Measurements from ENCODE around the gene CIT. TPM values are rescaled to one million over a fixed set of nuclear protein-coding genes. Genes with fewer than 3 reads are reported as not detected.

The CIT gene
- total and polyA plus RNA-seq, 7 donors, result 1.2 to 9.2 (median 5.4) TPM

GRCh38 chr12:119843100-119843499, 34.0 kb downstream of the CIT start:
- intact Hi-C loops (cut with DNase I), result no loop called here
- H3K27ac ChIP-seq, result peak overlapping the region in 2 of 4 donors; percentile 2 to 33
- no peaks in the 10 kb centered on the region for H3K36me3 ChIP-seq
- WGBS, 2 donors, result 84 to 90% methylated on average over 2 of the region's 2 CpGs
- no peak for DNase-seq
- H3K27me3 ChIP-seq, result no peaks in the 10 kb centered on the region
- no peak for TF ChIP-seq CTCF (IDR thresholded peaks at IDR 0.05)
- TF ChIP-seq POLR2AphosphoS5 (IDR thresholded peaks at IDR 0.05), result no peak
- TF ChIP-seq EP300 (IDR thresholded peaks at IDR 0.05), result no peak
- TF ChIP-seq POLR2A (IDR thresholded peaks at IDR 0.05), result no peak
- no peaks in the 10 kb centered on the region for H3K9me3 ChIP-seq
- no peak overlapping the region for H3K4me3 ChIP-seq
- no peaks in the 10 kb centered on the region for H3K4me1 ChIP-seq

- TF ChIP-seq POLR2AphosphoS5 (IDR thresholded peaks at IDR 0.05) (peak in 1 of 4 donors; percentile 17), CTCF (IDR thresholded peaks at IDR 0.05) (no peak)
- WGBS, 2 donors, result 96 to 100% methylated on average over 1 of the region's 1 CpG
- no peaks in the 10 kb centered on the region for H3K36me3 ChIP-seq
- H3K9me3 ChIP-seq, result no peaks in the 10 kb centered on the region
- H3K27me3 ChIP-seq, result no peaks in the 10 kb centered on the region
- H3K4me1 ChIP-seq, result no peaks in the 10 kb centered on the region
- H3K4me3 ChIP-seq, result no peak overlapping the region
- H3K27ac ChIP-seq, result peak overlapping the region in 1 of 4 donors; percentile 30
- no peak for DNase-seq
- intact Hi-C loops (cut with DNase I), result no loop called here
Observed at GRCh38 chr12:119842380-119842779, 34.7 kb downstream of the CIT start.

GRCh38 chr12:119841433-119842210, 35.5 kb downstream of the CIT start:
- Histone ChIP-seq H3K27me3 (no peaks in the 10 kb centered on the region), H3K4me1 (no peaks in the 10 kb centered on the region), H3K36me3 (no peaks in the 10 kb centered on the region), H3K9me3 (no peaks in the 10 kb centered on the region), H3K27ac (peak overlapping the region in 1 of 4 donors; percentile 22), H3K4me3 (no peak overlapping the region)
- TF ChIP-seq CTCF (IDR thresholded peaks at IDR 0.05) (no peak), POLR2AphosphoS5 (IDR thresholded peaks at IDR 0.05) (no peak), POLR2A (IDR thresholded peaks at IDR 0.05) (no peak), EP300 (IDR thresholded peaks at IDR 0.05) (no peak)
- no peak for DNase-seq
- intact Hi-C loops (cut with DNase I), result no loop called here
- WGBS, 2 donors, result 95% methylated on average over 8 of the region's 8 CpGs

GRCh38 chr12:119840582-119840981, 36.5 kb downstream of the CIT start:
- DNase-seq, result no peak
- H3K36me3 ChIP-seq, result no peaks in the 10 kb centered on the region
- no peak for TF ChIP-seq CTCF (IDR thresholded peaks at IDR 0.05)
- TF ChIP-seq POLR2AphosphoS5 (IDR thresholded peaks at IDR 0.05), result no peak
- no peak for TF ChIP-seq POLR2A (IDR thresholded peaks at IDR 0.05)
- no peak for TF ChIP-seq EP300 (IDR thresholded peaks at IDR 0.05)
- H3K27ac ChIP-seq, result no peak overlapping the region
- intact Hi-C loops (cut with DNase I), result no loop called here
- H3K9me3 ChIP-seq, result no peaks in the 10 kb centered on the region
- WGBS, 2 donors, result 96% methylated on average over 3 of the region's 3 CpGs
- no peak overlapping the region for H3K4me3 ChIP-seq
- H3K4me1 ChIP-seq, result no peaks in the 10 kb centered on the region
- H3K27me3 ChIP-seq, result no peaks in the 10 kb centered on the region

GRCh38 chr12:119840168-119840567, 37.0 kb downstream of the CIT start:
- H3K4me3 ChIP-seq, result no peak overlapping the region
- H3K9me3 ChIP-seq, result no peaks in the 10 kb centered on the region
- TF ChIP-seq EP300 (IDR thresholded peaks at IDR 0.05) (no peak), POLR2AphosphoS5 (IDR thresholded peaks at IDR 0.05) (no peak), POLR2A (IDR thresholded peaks at IDR 0.05) (no peak), CTCF (IDR thresholded peaks at IDR 0.05) (no peak)
- no peaks in the 10 kb centered on the region for H3K36me3 ChIP-seq
- WGBS, 2 donors, result 84 to 97% methylated on average over 4 of the region's 4 CpGs
- no peaks in the 10 kb centered on the region for H3K27me3 ChIP-seq
- no peak overlapping the region for H3K27ac ChIP-seq
- no peaks in the 10 kb centered on the region for H3K4me1 ChIP-seq
- intact Hi-C loops (cut with DNase I), result no loop called here
- no peak for DNase-seq

All from sigmoid colon (tissue), 7 donors.